Type B pancreatic cell (in vitro differentiated cells): ENCODE results near the gene LASP1. TPM values are rescaled to one million over a fixed set of nuclear protein-coding genes. Genes with fewer than 3 reads are reported as not detected.

Experiments
- DNase-seq: peaks from one replicate; pipeline ENCODE4 v3.0.0; 2021; ENCODE audit warnings: mixed read lengths; ENCODE audit not compliant: unreplicated experiment; ENCODE audit errors: extremely low spot score
- H3K27ac Mint-ChIP-seq: 2 replicates; pipeline ENCODE4 v1.8.0; 2021; ENCODE audit warnings: mild to moderate bottlenecking, mixed read lengths
- H3K27me3 Mint-ChIP-seq: 2 replicates; pipeline ENCODE4 v1.8.0; 2021; ENCODE audit warnings: mixed read lengths
- H3K36me3 Mint-ChIP-seq: 2 replicates; pipeline ENCODE4 v1.8.0; 2021; ENCODE audit warnings: mixed read lengths
- H3K4me1 Mint-ChIP-seq: one replicate; pipeline ENCODE4 v1.8.0; 2021; ENCODE audit warnings: mixed read lengths; ENCODE audit not compliant: unreplicated experiment
- H3K4me3 Mint-ChIP-seq: 2 replicates; pipeline ENCODE4 v1.8.0; 2021; ENCODE audit warnings: mild to moderate bottlenecking, mixed read lengths
- H3K9me3 Mint-ChIP-seq: 2 replicates; pipeline ENCODE4 v1.8.0; 2021; ENCODE audit warnings: mixed read lengths
- CTCF ChIP-seq: fragments of 200-600 bp; sonication (generic); conservative IDR thresholded peaks from 2 replicates; pipeline ENCODE4 v1.5.0; 2021; ENCODE audit warnings: antibody characterized with exemption, mild to moderate bottlenecking
- total RNA-seq: library from RNA; stranded (reverse); gene quantifications from 2 replicates; pipeline ENCODE4 v1.2.1, GENCODE V29; 2021; ENCODE audit warnings: low replicate concordance

Gene LASP1
- total RNA-seq, 1 donor from 2014 or later = 159 TPM

- no peaks in the 10 kb centered on the region for H3K9me3 Mint-ChIP-seq
- peaks cover 36% of the 10 kb centered on the region for H3K4me1 Mint-ChIP-seq
- H3K36me3 Mint-ChIP-seq = peaks cover 3% of the 10 kb centered on the region
- DNase-seq = peak; percentile 97
- peak overlapping the region; percentile 99 for H3K27ac Mint-ChIP-seq
- H3K4me3 Mint-ChIP-seq = peak overlapping the region; percentile 99
- H3K27me3 Mint-ChIP-seq = peaks cover 13% of the 10 kb centered on the region
- TF ChIP-seq CTCF = peak; percentile 16
These were observed 887 bp upstream of the LASP1 start for GRCh38 chr17:38868817-38869525.

GRCh38 chr17:38870259-38871165 lies 654 bp downstream of the LASP1 start:
- DNase-seq = no peak
- H3K4me1 Mint-ChIP-seq = peaks cover 46% of the 10 kb centered on the region

GRCh38 chr17:38871247-38872015 lies 1.6 kb downstream of the LASP1 start:
- H3K27me3 Mint-ChIP-seq = peaks cover 13% of the 10 kb centered on the region
- H3K36me3 Mint-ChIP-seq = peaks cover 3% of the 10 kb centered on the region
- peak overlapping the region; percentile 96 for H3K4me3 Mint-ChIP-seq
- H3K4me1 Mint-ChIP-seq = peaks cover 47% of the 10 kb centered on the region
- H3K27ac Mint-ChIP-seq = peak overlapping the region; percentile 96
- no peak for DNase-seq
- no peak for TF ChIP-seq CTCF
- H3K9me3 Mint-ChIP-seq = no peaks in the 10 kb centered on the region

More at GRCh38 chr17:38870259-38871165, 654 bp downstream of the LASP1 start:
- peak overlapping the region; percentile 96 for H3K27ac Mint-ChIP-seq
- no peak for TF ChIP-seq CTCF
- no peaks in the 10 kb centered on the region for H3K9me3 Mint-ChIP-seq
- peak overlapping the region; percentile 98 for H3K4me3 Mint-ChIP-seq
- H3K27me3 Mint-ChIP-seq = peaks cover 13% of the 10 kb centered on the region
- H3K36me3 Mint-ChIP-seq = peaks cover 3% of the 10 kb centered on the region

- peaks cover 3% of the 10 kb centered on the region for H3K36me3 Mint-ChIP-seq
- H3K27me3 Mint-ChIP-seq = peaks cover 13% of the 10 kb centered on the region
- TF ChIP-seq CTCF = no peak
- H3K27ac Mint-ChIP-seq = peak overlapping the region; percentile 96
- H3K4me3 Mint-ChIP-seq = peak overlapping the region; percentile 96
- peaks cover 47% of the 10 kb centered on the region for H3K4me1 Mint-ChIP-seq
- no peaks in the 10 kb centered on the region for H3K9me3 Mint-ChIP-seq
- no peak for DNase-seq
These were observed 2.2 kb downstream of the LASP1 start for GRCh38 chr17:38872027-38872511.

GRCh38 chr17:38872671-38873385 lies 3.0 kb downstream of the LASP1 start:
- peaks cover 44% of the 10 kb centered on the region for H3K4me1 Mint-ChIP-seq
- H3K27ac Mint-ChIP-seq = peak overlapping the region; percentile 96

More at GRCh38 chr17:38872671-38873385, 3.0 kb downstream of the LASP1 start:
- peak overlapping the region; percentile 96 for H3K4me3 Mint-ChIP-seq
- H3K36me3 Mint-ChIP-seq = peaks cover 5% of the 10 kb centered on the region
- DNase-seq = no peak
- peaks cover 8% of the 10 kb centered on the region for H3K27me3 Mint-ChIP-seq
- TF ChIP-seq CTCF = no peak
- no peaks in the 10 kb centered on the region for H3K9me3 Mint-ChIP-seq
